K562 treated with DMSO at 1 percent for 24 hours (cell line): Measurements from ENCODE around the gene ARL16. TPM values are rescaled to one million over a fixed set of nuclear protein-coding genes. Genes with fewer than 3 reads are reported as not detected.

ENCODE experiments used
- total RNA-seq: library from RNA; unstranded; fragments of 300-600 nt; gene quantifications from 2 replicates; pipeline ENCODE4 v1.2.3, GENCODE V29; 2022; ENCODE audit warnings: low read depth; ENCODE audit not compliant: insufficient read depth

ARL16 gene
- total RNA-seq, result 23.5 and 24.0 TPM in 2 replicates

GRCh38 chr17:81683584-81684441 lies at the start of gene ARL16, which contains the start of gene HGS:
TSS of gene ARL16 (minus strand) at chr17:81683797. CDS start at chr17:81683753, 44 bp downstream.
TSS of gene HGS (plus strand) at chr17:81684011. CDS start at chr17:81684067, 56 bp downstream.

GRCh38 chr17:81711814-81712467 lies 28.3 kb upstream of the ARL16 start, which contains the start of gene SLC25A10:
TSS of gene SLC25A10 (plus strand) at chr17:81712284. CDS start at chr17:81712427, 143 bp downstream.

GRCh38 chr17:81702934-81703746 lies 19.5 kb upstream of the ARL16 start, which contains the start of gene MRPL12:
TSS of gene MRPL12 (plus strand) at chr17:81703367. CDS start at chr17:81703502, 135 bp downstream.

GRCh38 chr17:81666342-81667191 lies 17.0 kb downstream of the ARL16 start, which contains the start of the genes CCDC137 and OXLD1:
TSS of gene CCDC137 (plus strand) at chr17:81666737. CDS start at chr17:81666767, 30 bp downstream.
TSS of gene OXLD1 (minus strand) at chr17:81666605. CDS start at chr17:81666577, 28 bp downstream.

GRCh38 chr17:81656118-81656743 lies 27.4 kb downstream of the ARL16 start, which contains the start of gene PDE6G:
TSS of gene PDE6G (minus strand) at chr17:81656542. CDS start at chr17:81653305, 3,237 bp downstream.

GRCh38 chr17:81636505-81637288 lies 46.9 kb downstream of the ARL16 start, which contains the start of the genes NPLOC4 and TSPAN10:
TSS of gene NPLOC4 (minus strand) at chr17:81637112. CDS start at chr17:81636930, 182 bp downstream.
TSS of gene TSPAN10 (plus strand) at chr17:81637196. CDS start at chr17:81642413, 5,217 bp downstream.

Other genes with a start within 250 kb of the ARL16 start
- gene ACTG1, start 171.0 kb downstream of the ARL16 start, total RNA-seq, result 1,611 and 1,834 TPM in 2 replicates
- 0.32 TPM in 1 of 2 replicates, not detected in the other for gene FSCN2, start 155.4 kb downstream of the ARL16 start, total RNA-seq
- gene FAAP100, start 131.4 kb downstream of the ARL16 start, total RNA-seq, result 25.2 and 31.7 TPM in 2 replicates
- 121 and 124 TPM in 2 replicates for gene NPLOC4, start 46.7 kb downstream of the ARL16 start, total RNA-seq
- 0.95 and 1.4 TPM in 2 replicates for gene TSPAN10, start 46.6 kb downstream of the ARL16 start, total RNA-seq
- not detected in 2 replicates for gene PDE6G, start 27.3 kb downstream of the ARL16 start, total RNA-seq
- 131 and 152 TPM in 2 replicates for gene OXLD1, start 17.2 kb downstream of the ARL16 start, total RNA-seq
- gene CCDC137, start 17.1 kb downstream of the ARL16 start, total RNA-seq, result 38.7 and 44.1 TPM in 2 replicates
- gene HGS, start 214 bp upstream of the ARL16 start, total RNA-seq, result 113 and 135 TPM in 2 replicates
- 103 and 127 TPM in 2 replicates for gene MRPL12, start 19.6 kb upstream of the ARL16 start, total RNA-seq
- 86.5 and 86.6 TPM in 2 replicates for gene SLC25A10, start 28.5 kb upstream of the ARL16 start, total RNA-seq
- not detected in 2 replicates for gene GCGR, start 120.4 kb upstream of the ARL16 start, total RNA-seq
- gene MCRIP1, start 149.5 kb upstream of the ARL16 start, total RNA-seq, result 252 and 259 TPM in 2 replicates
- gene PPP1R27, start 151.3 kb upstream of the ARL16 start, total RNA-seq, result 1.0 TPM in 1 of 2 replicates, not detected in the other
- 656 and 712 TPM in 2 replicates for gene P4HB, start 176.7 kb upstream of the ARL16 start, total RNA-seq
- 324 and 357 TPM in 2 replicates for gene ARHGDIA, start 187.5 kb upstream of the ARL16 start, total RNA-seq
- gene ALYREF, start 207.8 kb upstream of the ARL16 start, total RNA-seq, result 140 and 157 TPM in 2 replicates
- 618 and 662 TPM in 2 replicates for gene ANAPC11, start 207.9 kb upstream of the ARL16 start, total RNA-seq
- 3.9 and 5.7 TPM in 2 replicates for gene NPB, start 218.4 kb upstream of the ARL16 start, total RNA-seq
- gene PCYT2, start 227.6 kb upstream of the ARL16 start, total RNA-seq, result 51.5 and 62.4 TPM in 2 replicates
- 49.3 and 56.8 TPM in 2 replicates for gene SIRT7, start 234.4 kb upstream of the ARL16 start, total RNA-seq
- gene MAFG, start 243.9 kb upstream of the ARL16 start, total RNA-seq, result 57.8 and 60.4 TPM in 2 replicates